GM19240 (cell line): ENCODE results near the gene SIL1.
"Not testable (repeated sequence)": the region's sequence is repeated elsewhere in the genome, so short reads cannot be mapped to it uniquely, and the experiment has no call there.

Experiments
- DNase-seq: peaks from one replicate; pipeline ENCODE4 v3.0.0; 2011; ENCODE audit warnings: low spot score; ENCODE audit not compliant: insufficient read length

SIL1 gene

GRCh38 chr5:139112362-139112761, 85.8 kb downstream of the SIL1 start:
- DNase-seq, result not testable (repeated sequence)

GRCh38 chr5:139110526-139111168, 87.5 kb downstream of the SIL1 start:
- no peak for DNase-seq

- DNase-seq, result no peak
These were observed 89.9 kb downstream of the SIL1 start for GRCh38 chr5:139108063-139108824.

- no peak for DNase-seq
These were observed 92.5 kb downstream of the SIL1 start for GRCh38 chr5:139105621-139106071.

- no peak for DNase-seq
These were observed 93.4 kb downstream of the SIL1 start for GRCh38 chr5:139104577-139105276.

GRCh38 chr5:139103762-139104161, 94.4 kb downstream of the SIL1 start:
- DNase-seq, result no peak

GRCh38 chr5:139100825-139101224, 97.3 kb downstream of the SIL1 start:
- no peak for DNase-seq

GRCh38 chr5:139094154-139095131, 103.7 kb downstream of the SIL1 start:
- no peak for DNase-seq

- DNase-seq, result no peak
These were observed 105.3 kb downstream of the SIL1 start for GRCh38 chr5:139092741-139093343.

GRCh38 chr5:139091439-139092156, 106.6 kb downstream of the SIL1 start:
- no peak for DNase-seq

- DNase-seq, result no peak
These were observed 107.6 kb downstream of the SIL1 start for GRCh38 chr5:139090581-139090980.

GRCh38 chr5:139088024-139088423, 110.1 kb downstream of the SIL1 start:
- DNase-seq, result no peak

GRCh38 chr5:139082813-139083498, 115.2 kb downstream of the SIL1 start:
- DNase-seq, result no peak

- no peak for DNase-seq
These were observed 118.1 kb downstream of the SIL1 start for GRCh38 chr5:139079991-139080610.

- no peak for DNase-seq
These were observed 118.8 kb downstream of the SIL1 start for GRCh38 chr5:139079225-139079990.

- DNase-seq, result no peak
These were observed 119.8 kb downstream of the SIL1 start for GRCh38 chr5:139078345-139078744.

- DNase-seq, result no peak
These were observed 120.3 kb downstream of the SIL1 start for GRCh38 chr5:139077899-139078298.

GRCh38 chr5:139076111-139076510, 122.1 kb downstream of the SIL1 start:
- no peak for DNase-seq
